Measurements from ENCODE around the gene C10orf120.
A peak's percentile ranks its signal among the peaks of the same experiment; 100 is the strongest.

Gene C10orf120

DNA sequence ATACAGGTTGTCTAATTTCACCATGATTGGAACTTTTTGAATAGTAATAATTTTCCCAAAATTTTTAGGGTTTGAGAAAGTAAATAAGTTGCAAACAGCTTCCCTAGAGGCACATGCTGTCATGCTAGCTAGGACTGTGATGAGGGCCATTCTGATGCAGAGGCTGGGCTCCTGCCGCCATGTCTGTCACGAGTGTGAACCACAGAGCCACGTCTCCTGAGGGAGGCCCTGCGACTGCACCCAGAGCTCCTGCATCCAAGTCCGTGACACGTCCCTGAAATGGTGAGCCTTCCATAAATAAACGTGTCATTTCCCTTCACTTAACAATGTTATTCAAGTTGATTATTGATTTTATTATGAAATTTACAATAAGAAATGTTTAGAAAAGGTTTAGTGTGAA is 40.0 kb downstream of the C10orf120 start:
- DNase-seq: no peak

GRCh38 chr10:122659126-122659525 is 40.5 kb downstream of the C10orf120 start:
- no peak for DNase-seq

DNA sequence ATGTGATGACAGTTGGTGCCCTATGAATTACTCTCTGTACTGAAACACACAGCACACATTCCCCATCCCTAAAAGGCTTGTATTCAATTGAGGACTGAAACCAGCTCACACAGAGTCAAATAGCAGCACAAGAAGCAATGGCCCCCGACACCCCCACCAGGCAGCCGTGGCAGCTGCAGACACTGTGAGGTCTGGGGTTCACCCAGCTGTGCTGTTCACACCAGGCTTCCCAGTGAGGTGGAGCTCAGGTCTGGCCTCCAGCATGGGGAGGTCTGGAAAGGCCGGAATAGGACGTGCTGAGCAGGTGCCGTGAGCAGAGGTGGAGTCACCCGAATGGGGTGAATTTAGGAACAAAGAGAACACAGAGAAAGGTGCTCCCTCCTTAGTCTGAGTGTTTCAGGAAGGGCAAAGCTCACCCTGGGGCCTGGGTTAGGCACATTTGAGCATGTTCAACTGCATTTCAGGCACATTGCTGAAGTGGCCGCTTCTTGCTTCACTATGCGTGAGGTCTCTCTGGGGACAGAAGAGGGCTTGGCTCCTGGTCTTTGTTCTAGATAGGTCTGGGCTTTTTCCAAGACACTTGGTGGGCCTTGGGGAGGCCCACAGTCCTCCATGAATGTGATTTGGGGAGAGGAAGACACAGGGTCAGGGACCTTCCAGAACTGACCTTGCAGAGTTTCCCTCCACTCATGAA is 41.1 kb downstream of the C10orf120 start:
- no peak for DNase-seq

GRCh38 chr10:122657729-122658128 is 41.9 kb downstream of the C10orf120 start:
- no peak for DNase-seq

DNA sequence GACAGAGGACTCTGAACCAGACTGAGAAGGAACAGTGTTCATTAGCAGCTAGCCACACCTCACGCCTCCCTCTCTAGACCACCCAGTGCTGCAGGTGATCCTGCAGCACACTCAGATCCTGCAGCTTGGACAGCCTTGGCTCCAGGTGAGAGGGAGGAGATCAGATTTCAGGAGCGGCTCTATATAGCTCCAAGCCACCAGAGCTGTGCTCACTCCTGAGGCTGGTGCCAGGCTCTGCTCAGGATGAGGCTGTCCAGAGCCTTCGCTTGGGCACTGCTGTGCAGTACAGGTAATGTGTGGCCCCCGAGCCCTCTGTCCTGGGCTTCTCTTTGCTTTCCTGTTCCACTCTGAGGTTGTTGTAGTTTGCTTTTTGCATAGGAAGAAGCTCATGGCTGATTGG is 42.4 kb downstream of the C10orf120 start:
- DNase-seq: no peak

GRCh38 chr10:122656741-122657140 is 42.9 kb downstream of the C10orf120 start:
- no peak for DNase-seq

- no peak for DNase-seq
These were observed 43.3 kb downstream of the C10orf120 start for GRCh38 chr10:122656308-122656705.

DNA sequence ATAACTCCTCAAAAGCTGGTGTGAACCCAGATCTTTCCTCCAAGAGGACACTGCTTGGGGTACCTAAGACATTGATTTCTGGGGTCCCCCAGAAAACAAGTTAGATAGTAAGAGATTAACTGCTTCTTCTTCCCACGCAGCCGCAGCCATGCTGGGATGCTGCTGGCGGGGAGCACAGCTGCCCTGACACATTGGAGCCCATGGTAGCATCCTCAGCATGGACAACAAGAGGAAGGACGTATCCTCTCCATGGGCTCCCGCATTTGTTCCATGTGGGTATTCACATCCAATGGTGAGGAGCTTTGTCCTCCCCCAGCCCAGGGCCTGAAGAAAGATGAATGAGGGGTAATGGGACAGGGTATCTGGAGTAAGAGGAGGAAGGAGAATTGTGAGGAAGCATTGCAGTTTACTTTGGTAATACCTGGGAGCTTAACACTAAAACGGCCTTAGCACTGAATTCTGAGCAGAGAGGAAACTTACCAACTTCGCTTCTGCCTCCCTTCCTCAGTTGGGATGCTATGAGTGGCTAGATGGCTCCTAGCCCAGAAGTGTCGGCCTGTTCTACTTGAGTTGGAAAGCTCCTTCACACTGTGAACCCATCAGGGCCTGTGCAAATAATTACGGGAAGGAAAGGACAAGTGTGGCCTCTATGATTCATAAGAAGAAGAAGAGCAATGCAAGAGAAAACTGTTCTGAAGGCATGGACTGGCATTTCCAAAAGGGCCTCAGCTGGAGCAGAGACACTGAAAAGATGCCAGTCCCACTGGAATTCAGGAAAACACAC is 43.9 kb downstream of the C10orf120 start:
- no peak for DNase-seq

DNA sequence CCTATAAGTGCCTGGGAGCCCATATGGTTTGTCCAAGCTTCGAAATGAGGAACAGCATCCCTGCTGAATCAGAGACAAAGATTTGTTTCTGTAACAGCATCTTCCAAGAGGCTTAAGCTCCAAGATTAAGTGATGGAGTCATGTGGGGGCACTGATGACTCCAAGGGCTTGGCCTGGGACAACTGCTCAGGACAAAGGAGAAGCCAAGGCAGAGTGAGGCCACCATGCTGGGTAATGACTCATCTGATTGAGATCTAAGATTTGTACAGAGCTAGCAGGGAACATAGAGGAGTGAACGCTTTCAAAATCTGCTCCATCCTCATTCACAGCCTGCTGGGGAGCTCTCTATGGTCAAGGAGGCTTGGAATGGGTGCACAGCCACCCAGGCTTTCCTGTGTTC is 49.3 kb downstream of the C10orf120 start:
- DNase-seq: no peak

GRCh38 chr10:122649903-122650302 is 49.7 kb downstream of the C10orf120 start:
- no peak for DNase-seq

DNA sequence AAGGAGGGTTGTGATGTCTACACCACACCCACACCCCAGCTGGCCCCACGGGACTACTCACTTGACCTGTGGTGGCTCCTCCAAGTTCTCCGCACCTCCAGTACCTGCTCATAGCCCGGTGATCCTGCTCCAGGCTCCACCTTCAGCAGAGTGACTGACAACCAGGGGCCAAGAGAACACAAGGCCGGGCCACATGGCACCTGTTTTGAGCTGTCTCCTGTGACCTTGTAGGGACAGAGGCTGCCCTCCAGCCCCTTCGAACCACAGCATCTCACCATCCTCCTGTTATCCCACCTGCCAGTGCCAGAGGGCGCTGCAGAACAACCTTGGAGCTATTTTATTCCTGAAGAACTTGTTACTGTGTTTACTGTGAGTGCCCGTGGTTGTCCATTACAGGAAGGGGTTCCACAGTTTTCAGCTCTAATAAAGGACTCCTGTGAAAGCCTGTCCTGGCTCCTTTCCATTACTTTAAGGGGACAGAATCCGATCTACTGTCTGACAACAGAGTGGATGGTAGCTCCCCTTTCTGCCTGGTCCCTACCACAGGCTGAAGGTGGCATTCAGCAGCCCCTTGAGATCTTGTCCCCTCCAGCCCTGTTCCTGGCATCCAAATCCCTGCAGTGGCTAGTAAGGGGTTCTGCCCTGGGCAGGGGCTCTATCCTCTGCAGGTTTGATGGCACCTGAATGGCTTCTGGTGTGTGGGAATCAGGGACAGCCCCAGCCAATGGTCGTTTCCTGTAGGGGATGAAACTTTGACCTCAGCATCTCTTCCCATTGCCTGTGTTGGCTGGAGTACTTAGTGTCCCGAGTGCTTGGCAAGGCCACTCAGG is 50.8 kb downstream of the C10orf120 start:
- DNase-seq: peak; percentile 69

All from OCI-M1 (cell line).